Stimulated activated CD4-positive, alpha-beta T cell treated with anti-CD3 and anti-CD28 coated beads, Interleukin-4, amount 100 ng/mL, for 24 hours (primary cell): Measurements from ENCODE around the gene MADCAM1.
"Not testable (repeated sequence)": the region's sequence is repeated elsewhere in the genome, so short reads cannot be mapped to it uniquely, and the experiment has no call there.

Experiments
- DNase-seq: peaks from one replicate; pipeline ENCODE4 v3.0.0-alpha.2; 2020

The MADCAM1 gene

DNA sequence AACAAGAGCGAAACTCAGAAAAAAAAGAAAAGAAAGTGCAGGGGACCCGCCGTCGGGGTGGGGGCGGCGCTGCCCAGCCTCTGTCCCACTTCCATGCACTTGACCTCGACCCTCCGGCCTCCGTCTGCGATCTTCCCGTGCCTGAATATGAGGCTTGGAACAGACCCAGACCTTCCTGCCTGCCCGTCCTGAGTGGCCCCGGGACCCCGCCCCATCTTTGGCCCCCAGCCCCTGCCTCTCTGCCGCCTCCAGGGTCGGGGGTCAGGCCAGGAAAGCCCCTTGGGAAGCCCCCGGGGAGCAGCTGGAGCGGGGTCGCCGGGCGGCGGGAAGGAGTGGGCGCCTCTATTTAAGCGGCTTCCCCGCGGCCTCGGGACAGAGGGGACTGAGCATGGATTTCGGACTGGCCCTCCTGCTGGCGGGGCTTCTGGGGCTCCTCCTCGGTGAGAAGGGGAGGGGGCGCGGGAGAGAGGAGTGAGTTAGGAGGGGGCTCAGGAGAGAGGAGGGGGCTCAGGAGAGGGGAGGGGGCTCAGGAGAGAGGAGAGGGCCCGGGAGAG is at the start of gene MADCAM1:
Gene MADCAM1 (plus strand): TSS at position 375 of the 554 bp plus-strand sequence. CDS start 14 bp downstream, at position 389.
- no peak for DNase-seq

DNA sequence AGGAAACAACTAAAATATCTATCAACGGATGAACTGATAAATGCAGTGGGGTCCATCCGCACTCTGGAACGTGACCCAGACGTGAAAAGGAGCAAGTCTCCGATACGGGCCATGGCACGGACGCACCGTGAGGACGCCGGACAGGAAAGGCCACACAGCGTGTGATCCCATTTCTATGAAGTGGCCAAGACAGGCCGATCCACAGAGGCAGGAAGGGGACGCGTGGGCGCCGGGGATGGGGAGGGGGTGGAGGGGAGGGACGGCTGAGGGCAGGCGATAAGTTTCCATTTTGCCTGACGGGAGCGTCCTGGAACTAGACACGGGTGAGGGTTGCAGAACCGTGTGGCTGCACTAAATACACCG is 49.2 kb upstream of the MADCAM1 start:
- DNase-seq = no peak

DNA sequence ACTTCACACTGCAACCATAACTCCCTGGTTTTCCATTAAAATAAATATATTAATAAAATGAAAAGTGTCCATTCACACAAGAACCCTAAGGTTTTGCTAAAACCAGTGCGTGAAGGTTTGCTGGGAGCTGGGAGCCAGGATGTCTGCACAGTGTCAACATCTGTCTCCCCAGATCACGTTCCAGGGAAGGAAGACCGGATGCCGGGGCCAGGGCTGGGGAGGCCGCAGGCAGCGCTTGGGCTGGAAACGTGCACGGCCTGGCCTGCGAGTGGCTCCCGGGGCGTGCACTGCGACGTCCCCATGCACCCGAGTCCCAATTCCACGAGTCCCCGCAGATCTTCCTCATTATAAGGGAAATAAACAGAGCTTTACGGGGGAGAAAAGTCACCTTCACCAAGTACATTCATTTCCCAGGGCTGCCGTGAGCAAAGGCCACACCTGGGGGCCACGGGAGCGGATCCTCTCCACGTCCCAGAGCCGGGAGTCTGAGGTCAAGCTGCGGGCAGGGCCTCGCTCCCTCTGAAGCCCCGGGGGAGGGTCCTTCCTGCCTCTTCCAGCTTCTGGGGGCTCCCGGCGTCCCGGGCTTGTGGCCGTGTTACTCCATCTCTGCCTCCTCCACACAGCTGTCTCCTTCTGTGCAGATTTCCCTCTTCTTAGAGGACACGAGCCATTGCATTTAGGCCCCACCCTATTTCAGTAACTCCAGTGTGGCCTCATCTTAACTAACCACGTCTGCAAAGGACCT is 48.3 kb upstream of the MADCAM1 start:
- no peak for DNase-seq

DNA sequence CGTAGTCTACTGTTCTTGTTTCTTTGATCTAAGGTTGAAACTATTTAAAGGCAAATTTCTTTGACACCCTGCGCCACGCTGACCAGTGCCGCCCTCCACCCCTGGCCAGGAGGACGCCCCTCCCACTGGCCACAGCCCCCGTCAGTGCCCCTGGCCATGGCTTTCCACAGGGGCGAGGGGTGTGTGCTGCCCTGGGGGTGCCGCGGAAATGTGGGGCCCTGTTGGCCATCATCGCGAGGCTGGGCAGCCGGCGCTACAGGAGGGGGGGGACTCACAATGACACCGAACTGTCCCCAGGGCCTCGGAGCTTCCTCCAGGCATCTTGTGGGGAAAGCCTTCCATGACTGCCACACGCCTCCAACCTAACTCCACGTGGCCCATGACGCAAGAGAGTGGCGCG is 46.4 kb upstream of the MADCAM1 start:
- DNase-seq = no peak

DNA sequence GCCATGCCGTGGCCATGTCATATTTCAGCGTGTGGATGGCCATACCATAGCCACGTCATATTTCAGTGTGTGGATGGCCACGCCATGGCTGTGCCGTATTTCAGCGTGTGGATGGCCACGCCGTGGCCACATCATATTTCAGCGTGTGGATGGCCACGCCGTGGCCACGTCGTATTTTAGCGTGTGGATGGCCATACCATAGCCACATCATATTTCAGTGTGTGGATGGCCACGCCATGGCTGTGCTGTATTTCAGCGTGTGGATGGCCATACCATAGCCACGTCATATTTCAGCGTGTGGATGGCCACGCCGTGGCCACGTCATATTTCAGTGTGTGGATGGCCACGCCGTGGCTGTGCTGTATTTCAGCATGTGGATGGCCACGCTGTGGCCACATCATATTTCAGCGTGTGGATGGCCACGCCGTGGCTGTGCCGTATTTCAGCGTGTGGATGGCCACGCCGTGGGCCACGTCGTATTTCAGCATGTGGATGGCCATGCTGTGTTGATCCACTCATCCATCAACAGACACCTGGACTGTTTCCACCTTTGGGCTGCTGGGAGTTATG is 45.3 kb upstream of the MADCAM1 start:
- not testable (repeated sequence) for DNase-seq

DNA sequence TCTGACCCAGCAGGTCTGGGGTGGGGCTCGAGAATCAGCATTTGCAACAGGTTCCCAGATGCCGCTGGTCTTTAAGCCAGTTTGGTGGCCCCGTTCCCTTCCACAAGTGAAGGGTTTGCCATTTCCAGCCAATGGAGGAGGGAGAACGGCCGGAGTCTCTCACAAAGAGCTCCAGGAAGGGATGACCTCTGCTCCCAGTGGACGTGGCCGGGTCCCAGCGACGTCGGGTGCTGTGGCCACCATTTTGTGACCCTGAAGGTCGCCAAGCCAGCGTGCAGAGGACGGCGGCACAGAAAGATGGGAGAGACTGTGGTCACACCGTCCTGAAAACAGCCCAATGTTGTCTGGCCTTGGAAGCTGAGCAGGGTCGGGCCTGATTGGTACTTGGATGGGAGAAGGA is 43.5 kb upstream of the MADCAM1 start:
- no peak for DNase-seq

DNA sequence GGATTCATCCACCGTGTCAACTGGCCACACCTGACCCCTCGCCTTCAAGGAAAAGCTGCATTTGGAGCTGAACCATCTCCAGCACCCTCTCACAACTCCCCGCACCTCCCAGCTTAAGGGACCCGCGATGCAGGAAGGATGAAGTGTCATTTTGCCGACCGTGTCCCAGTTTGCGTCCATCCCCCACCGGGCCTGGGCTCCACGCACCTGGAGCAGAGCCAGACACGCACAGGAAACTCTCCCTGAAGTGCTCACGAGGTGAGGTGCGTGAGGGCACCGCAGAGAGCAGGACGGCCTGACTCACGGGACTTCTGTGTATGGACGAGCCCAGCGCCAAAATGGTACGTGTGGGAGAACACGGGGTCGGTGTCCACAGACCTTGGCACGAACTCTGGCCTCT is 42.7 kb upstream of the MADCAM1 start:
- no peak for DNase-seq

DNA sequence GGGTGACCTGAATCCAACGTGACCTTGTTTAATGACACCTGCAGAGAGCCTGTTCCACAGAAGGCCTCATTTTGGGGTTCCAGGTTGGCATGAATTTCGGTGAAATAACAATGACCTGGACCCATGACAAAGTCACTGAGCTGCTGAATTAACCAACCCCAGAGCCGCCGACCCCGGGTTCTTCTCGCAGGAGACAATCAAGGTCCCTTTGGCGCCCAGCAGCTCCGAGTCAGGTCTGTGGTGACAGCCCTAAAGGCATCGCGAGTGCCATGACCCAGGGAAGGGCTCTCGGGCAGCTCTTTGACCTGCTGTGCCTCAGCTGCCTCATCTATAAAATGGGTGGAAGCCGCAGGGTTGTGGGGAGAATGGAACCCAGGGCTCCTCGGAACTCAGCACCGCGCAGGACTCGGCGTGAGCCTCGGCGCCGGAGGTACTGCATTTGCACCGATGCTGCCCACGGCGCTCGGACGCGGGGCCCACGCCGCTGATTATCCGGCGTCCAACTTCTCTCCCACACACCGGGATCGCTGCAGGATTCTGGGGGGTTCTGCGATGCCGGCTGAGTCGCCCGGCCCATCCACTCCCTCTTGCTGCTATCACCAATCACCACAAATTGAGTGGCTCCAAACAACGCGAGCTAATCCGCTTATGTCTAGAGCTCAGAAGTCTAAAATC is 41.1 kb upstream of the MADCAM1 start:
- DNase-seq = no peak

DNA sequence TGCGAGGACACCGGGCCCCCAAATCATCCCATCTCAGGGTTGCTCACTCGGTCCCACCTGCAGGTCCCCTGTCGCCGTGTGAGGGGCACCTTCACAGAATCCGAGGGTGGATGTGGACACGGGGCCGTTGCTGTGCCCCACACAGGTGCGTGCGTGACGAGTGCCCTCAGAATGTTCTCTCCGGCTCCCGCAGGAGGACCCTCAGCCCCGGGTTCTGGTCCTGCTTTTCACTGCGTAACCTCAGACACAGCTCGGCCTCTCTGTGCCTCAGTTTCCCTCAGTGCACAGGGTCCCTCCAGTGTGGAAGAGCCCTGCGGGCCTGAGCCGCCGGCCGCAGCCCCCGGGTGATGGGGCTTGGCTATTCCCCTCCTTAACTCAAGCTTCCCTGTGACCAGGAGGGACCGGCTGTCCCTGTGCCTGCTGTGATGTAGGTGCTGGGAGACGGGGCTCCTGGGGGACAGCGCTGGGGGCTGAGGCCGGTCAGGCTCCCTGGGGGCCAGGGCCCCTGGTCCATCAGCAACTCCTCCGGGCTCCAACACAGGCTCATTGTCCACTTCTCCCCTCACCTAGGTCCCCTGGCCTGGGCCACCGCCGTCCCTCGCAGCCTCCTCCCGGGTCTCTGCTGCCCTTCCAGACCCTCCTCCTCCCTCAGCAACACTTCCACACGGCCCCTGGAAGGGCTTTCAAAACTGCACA is 40.3 kb upstream of the MADCAM1 start:
- DNase-seq = no peak

DNA sequence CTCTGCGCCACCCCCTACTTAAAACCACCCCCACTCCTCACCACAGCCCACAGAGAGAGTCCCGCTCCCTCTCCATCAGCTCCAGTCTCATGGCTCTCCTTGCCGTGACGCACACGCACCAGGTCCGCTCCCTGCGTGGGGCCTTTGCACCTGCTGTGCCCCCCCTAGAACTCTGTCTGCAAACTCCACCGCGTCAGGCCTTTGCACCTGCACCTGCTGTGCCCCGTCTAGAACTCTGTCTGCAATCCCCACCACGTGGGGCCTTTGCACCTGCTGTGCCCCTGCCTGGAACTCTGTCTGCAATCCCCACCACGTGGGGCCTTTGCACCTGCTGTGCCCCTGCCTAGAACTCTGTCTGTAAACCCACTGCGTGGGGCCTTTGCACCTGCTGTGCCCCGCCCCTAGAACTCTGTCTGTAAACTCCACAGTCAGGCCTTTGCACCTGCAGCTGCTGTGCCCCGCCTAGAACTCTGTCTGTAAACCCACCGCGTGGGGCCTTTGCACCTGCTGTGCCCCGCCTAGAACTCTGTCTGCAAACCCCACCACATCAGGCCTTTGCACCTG is 39.7 kb upstream of the MADCAM1 start:
- DNase-seq = no peak

DNA sequence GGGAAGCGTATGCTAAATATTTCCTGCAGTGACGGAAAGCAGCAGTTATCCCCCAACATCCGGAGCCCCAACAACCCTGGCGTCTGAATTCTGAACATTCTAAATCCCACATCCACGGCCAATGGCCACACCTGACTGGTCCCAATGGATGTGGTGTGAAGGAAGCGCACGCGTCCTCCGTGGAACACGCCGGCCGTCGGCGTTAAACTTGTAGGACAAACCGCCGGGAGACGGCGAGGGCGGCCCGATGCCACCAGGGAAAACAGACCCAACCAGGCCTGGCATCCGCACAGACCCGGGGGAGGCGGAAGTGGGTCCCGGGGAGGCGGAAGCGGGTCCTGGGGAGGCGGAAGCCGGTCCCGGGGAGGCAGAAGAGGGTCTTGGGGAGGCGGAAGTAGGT is 38.6 kb upstream of the MADCAM1 start:
- no peak for DNase-seq

DNA sequence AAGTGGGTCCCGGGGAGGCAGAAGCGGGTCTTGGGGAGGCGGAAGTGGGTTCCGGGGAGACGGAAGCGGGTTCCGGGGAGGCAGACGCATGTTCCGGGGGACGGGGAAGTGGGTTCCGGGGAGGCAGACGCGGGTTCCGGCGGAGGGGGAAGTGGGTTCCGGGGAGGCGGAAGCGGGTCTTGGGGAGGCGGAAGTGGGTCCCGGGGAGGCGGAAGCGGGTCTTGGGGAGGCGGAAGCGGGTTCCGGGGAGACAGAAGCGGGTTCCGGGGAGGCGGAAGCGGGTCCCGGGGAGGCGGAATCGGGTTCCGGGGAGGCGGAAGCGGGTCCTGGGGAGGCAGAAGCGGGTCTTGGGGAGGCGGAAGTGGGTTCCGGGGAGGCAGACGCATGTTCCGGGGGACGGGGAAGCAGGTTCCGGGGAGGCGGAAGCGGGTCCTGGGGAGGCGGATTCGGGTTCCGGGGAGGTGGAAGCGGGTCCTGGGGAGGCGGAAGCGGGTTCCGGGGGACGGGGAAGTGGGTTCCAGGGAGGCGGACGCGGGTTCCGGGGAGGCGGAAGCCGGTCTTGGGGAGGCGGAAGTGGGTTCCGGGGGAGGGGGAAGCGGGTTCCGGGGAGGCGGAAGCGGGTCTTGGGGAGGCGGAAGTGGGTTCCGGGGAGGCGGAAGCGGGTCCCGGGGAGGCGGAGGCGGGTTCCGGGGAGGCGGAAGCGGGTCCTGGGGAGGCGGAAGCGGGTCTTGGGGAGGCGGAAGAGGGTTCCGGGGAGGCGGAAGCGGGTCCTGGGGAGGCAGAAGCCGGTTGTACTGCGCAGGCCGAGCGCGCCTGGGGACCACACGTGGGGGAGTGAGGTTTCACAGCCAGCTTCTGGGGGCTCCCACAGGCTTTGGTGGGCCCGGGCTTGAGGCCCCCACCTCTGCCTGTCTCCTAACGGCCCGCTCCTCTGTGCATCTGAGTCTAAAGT is 37.9 kb upstream of the MADCAM1 start:
- no peak for DNase-seq

DNA sequence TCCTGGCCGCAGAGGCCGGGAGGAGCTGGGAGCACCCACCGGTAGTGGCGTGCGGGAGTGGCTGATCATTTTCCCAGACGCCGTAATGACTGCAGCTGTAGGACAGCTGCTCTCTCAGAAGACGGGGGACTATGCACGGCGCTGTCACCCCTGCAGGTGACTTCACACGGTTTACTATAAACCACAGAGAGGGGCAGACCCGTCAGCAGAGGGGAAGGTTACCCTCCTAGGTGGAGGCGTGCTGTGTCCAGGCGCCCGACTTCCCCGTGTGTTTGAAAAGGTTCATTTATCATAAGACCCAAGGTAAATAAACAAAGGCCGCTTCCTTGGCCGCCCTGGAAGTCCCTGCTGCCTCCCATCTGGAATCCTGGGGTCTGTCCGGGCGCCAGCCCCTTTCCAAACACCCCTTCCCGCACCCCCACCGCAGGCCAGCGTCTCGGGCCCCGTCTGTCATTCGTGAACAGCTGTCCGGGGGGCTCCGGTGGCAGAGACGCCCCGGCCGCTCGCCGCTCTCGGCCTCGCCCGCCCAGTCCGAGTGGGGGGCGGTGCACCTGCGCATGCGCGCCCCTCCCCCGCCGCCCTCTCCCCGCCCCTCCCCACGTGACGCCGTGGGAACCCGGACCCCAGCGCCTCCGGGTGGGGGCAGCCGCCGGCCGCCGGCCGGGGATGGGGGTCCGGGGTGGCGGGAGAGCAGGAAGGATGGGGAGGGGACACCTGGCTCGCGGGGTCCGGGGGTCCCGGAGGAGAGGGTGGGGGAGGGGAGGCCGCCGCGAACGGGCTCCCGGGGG is 36.4 kb upstream of the MADCAM1 start:
- DNase-seq = no peak

DNA sequence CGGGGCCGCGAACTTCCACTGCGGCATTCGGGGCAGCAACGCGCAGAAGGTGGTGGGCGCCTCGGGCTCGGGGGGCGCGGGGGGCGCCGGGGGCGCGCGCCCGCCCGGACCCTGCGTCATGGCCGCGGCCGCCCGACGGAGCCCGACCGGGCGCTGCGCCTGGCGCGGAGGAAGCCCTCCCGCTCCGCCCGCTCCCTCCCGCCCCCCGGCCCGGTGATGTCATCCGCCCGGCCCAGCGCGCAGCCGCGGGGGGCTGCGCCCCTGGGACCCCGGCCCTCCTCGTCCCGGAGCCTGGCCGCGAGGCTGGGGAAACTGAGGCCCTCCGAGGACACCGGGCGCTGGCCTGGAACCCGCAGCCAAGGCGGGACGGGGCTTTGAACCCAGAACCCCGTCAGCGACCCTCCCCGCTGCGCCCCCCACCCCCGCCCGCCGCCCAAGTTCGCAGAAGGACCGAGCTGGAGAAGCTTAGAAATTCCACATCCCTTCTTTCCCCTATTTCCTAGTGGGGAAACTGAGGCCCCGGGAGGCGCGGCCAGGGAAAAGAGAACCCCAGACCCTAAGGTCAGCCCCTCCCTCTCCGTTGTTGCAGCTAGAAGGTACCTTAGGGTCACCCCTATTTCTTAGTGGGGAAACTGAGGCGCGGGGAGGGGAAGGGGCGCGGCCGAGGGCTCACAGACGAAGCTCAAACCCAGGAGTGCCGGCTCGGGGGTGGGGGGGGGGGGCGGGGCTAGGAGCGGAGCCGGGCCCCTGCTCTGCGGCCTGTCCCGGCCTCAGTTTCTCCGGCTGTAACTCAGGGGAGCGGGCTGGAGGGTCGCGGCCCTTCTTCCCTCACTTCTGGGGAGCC is 35.2 kb upstream of the MADCAM1 start, which contains the start of gene SHC2:
Gene SHC2 (minus strand): TSS at position 157 of the 844 bp plus-strand sequence. CDS start 37 bp downstream, at position 120.
- no peak for DNase-seq

DNA sequence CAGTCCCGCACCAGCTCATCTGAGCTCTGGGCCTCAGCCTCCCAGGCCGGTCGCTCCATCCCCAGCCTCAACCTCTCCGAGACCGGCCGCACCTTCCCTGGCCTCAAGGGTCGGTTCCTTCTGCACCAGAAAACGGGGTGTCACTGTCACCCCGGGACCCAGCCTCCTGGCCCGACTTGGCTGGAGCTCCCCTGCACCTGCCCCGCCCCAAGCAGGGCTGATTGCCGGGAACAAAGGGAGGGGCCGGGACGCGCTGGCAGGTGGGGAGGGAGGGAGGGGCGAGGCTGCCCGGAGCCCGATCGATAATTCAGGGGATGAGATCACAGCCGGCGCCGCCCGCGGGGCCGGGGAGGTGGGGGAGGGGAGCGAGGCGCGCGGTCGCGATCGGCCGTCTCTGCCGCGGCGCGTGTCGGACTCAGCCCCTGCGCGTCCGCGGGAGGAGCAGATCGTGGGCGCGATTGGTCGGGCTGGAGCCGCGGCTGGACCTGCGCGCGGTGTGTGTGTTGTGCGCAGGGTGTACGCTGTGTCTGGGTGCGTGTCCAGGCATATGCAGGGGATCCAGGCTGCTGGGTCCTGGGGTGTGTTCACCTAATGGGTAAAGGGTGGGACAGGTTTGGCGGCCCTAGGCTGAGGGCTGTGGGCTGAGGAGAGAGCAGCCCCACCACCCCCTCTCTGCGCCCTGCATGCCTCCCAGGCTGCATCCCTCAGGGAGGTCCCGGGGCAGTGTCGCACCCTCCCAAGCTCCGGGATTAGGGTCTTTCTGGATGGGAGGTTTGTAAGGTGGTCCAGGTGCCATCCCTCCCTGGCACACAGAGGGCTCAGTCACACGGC is 34.4 kb upstream of the MADCAM1 start:
- DNase-seq = no peak

DNA sequence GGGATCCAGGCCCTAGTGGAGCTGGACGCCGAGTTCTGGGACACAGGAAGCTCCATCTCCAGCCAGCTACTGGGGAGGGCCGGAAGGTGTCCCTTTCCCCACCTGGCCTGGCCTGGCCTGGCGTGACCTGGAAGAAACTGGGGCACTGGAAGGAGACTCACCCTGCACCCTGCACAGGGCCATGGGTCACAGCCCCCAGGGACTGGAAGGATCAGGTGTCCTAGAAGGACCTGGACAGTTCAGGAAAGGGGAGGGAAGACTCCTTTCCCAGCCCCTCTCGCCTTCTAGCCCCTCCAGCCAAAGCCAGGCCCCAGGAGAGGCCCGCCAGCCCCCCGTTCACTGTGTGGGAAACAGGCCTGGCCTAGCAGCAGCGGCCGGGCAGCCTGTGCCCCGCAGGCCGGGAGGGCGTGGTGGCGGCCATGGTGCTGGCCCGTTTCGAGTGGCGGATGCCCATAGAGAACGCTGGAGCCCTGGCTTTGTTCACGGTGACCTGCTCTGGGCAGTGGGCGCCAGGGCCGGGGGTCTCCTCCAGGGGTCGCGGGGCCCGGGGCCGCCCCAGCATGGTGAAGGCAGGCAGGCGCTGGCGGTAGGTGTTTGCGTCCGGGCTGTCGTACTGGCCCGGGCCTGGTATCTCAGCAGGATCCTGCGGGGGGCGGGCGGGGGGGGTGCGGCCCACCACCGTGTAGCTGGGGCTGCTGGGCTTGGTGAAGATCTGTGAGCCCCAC is 32.6 kb upstream of the MADCAM1 start:
- DNase-seq = no peak

DNA sequence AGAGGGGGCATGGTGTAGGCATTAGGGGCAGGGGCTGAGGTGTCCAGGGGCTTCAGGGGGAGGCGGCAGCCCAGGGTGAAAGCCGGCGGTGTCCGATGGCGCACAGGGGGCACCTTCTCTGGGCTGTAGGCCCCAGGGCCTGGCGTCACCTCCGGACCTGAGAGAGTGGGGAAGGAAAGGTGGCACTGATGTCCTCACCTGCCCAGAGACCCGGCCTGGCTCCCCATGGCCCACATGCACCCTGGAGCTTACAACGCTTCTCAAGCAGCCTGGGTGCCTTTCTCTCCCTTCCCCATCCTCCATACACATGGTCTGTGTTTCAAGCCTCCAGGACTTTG is 32.1 kb upstream of the MADCAM1 start:
- DNase-seq = no peak

DNA sequence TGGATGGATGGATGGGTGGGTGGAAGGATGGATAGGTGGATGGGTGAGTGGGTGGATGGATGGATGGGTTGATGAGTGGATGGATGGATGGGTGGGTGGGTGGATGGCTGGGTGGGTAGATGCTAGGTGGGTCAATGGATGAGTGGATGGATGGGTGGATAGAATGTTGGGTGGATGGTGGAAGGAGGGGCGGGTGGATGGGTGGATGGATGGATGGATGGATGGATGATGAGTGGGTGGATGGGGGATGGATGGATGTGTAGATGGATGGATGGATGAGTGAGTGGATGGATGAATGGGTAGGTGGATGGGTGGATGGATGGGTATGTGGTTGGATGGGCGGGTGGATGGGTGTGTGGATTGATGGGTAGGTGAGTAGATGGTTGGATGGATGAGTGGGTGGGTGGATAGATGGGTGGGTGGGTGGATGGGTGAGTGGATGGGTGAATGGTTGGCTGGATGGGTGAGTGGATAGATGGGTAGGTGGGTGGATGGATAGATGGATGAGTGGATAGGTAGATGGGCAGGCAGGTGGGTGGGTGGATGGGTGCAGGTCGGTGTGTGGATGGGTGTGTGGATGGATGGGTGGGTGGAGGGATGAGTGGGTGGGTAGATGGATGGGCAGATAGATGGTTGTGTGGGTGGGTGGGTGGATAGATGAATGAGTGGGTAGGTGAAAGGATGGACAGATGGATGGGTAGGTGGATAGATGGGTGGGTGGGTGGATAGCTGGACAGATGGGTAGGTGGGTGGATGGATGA is 31.1 kb upstream of the MADCAM1 start:
- DNase-seq = no peak
